Amniotic epithelial cell (primary cell): ENCODE measurements around the gene ATP6V0A4.
"Not testable (repeated sequence)": the region's sequence is repeated elsewhere in the genome, so short reads cannot be mapped to it uniquely, and the experiment has no call there.

Source experiments
- DNase-seq: peaks from one replicate; pipeline ENCODE4 v3.0.0-alpha.2; 2010; ENCODE audit warnings: low read depth

The ATP6V0A4 gene

GRCh38 chr7:138797715-138798320 lies at the start of gene ATP6V0A4, which contains the start of gene TMEM213:
TSS of gene ATP6V0A4 (minus strand) at chr7:138798196. CDS start at chr7:138771247, 26,949 bp downstream.
TSS of gene TMEM213 (plus strand) at chr7:138797994. CDS start at chr7:138798105, 111 bp downstream.
- no peak for DNase-seq

GRCh38 chr7:138845711-138846110 lies 47.7 kb upstream of the ATP6V0A4 start:
- DNase-seq, result no peak

GRCh38 chr7:138843632-138844580 lies 45.9 kb upstream of the ATP6V0A4 start:
- DNase-seq, result no peak

GRCh38 chr7:138842111-138842510 lies 44.1 kb upstream of the ATP6V0A4 start:
- DNase-seq, result peak; percentile 91

- no peak for DNase-seq
Measured at GRCh38 chr7:138838166-138838565, 40.2 kb upstream of the ATP6V0A4 start.

GRCh38 chr7:138837627-138838026 lies 39.6 kb upstream of the ATP6V0A4 start:
- no peak for DNase-seq

- no peak for DNase-seq
Measured at GRCh38 chr7:138835087-138835486, 37.1 kb upstream of the ATP6V0A4 start.

- DNase-seq, result no peak
Measured at GRCh38 chr7:138834583-138834982, 36.6 kb upstream of the ATP6V0A4 start.

- DNase-seq, result no peak
Measured at GRCh38 chr7:138833596-138833995, 35.6 kb upstream of the ATP6V0A4 start.

- DNase-seq, result no peak
Measured at GRCh38 chr7:138832966-138833365, 35.0 kb upstream of the ATP6V0A4 start.

GRCh38 chr7:138829335-138829734 lies 31.3 kb upstream of the ATP6V0A4 start:
- DNase-seq, result no peak

GRCh38 chr7:138828302-138828701 lies 30.3 kb upstream of the ATP6V0A4 start:
- DNase-seq, result no peak

GRCh38 chr7:138825049-138825721 lies 27.2 kb upstream of the ATP6V0A4 start:
- DNase-seq, result no peak

- no peak for DNase-seq
Measured at GRCh38 chr7:138822867-138823535, 25.0 kb upstream of the ATP6V0A4 start.

- DNase-seq, result no peak
Measured at GRCh38 chr7:138821912-138822311, 23.9 kb upstream of the ATP6V0A4 start.

- DNase-seq, result no peak
Measured at GRCh38 chr7:138819625-138820024, 21.6 kb upstream of the ATP6V0A4 start.

- no peak for DNase-seq
Measured at GRCh38 chr7:138816650-138817049, 18.7 kb upstream of the ATP6V0A4 start.

- peak; percentile 23 for DNase-seq
Measured at GRCh38 chr7:138814816-138815332, 16.9 kb upstream of the ATP6V0A4 start.

GRCh38 chr7:138813945-138814344 lies 15.9 kb upstream of the ATP6V0A4 start:
- no peak for DNase-seq

GRCh38 chr7:138811327-138811726 lies 13.3 kb upstream of the ATP6V0A4 start:
- DNase-seq, result not testable (repeated sequence)

- DNase-seq, result no peak
Measured at GRCh38 chr7:138809346-138809745, 11.3 kb upstream of the ATP6V0A4 start.

- no peak for DNase-seq
Measured at GRCh38 chr7:138804618-138805017, 6.6 kb upstream of the ATP6V0A4 start.
